Fibroblast of lung (primary cell): ENCODE data around the gene TSPAN33.

Experiments
- CTCF ChIP-seq, 2 donors: IDR thresholded peaks in 1 of 2; conservative IDR thresholded peaks in 1 of 2; 1 replicate in 1 of 2; 2 replicates in 1 of 2; pipeline ENCODE4 v1.5.1; 2011 to 2012; ENCODE audit warnings: low read length in 2 of 2, control low read depth in 1 of 2, inconsistent platforms in 1 of 2, low read depth in 1 of 2, mild to moderate bottlenecking in 1 of 2
- EZH2 ChIP-seq: IDR thresholded peaks from 2 replicates; pipeline ENCODE4 v1.5.1; 2012; ENCODE audit warnings: low read length, control low read depth, mild to moderate bottlenecking; ENCODE audit errors: missing control alignments

GRCh38 chr7:129098409-129099084, 46.0 kb upstream of the TSPAN33 start:
- TF ChIP-seq CTCF (conservative IDR thresholded peaks at IDR 0.05 in 1 of 2, IDR thresholded peaks at IDR 0.05 in 1 of 2; ENCODE audit: low read depth in 1 of 2, low read length in 2 of 2) (no peak), EZH2 (no peak)
